Vagina (tissue), 2 donors: ENCODE results near the gene CDH15. TPM values are rescaled to one million over a fixed set of nuclear protein-coding genes. Genes with fewer than 3 reads are reported as not detected.

ENCODE experiments used
- DNase-seq, 2 donors: peaks; one replicate each; pipeline ENCODE4 v3.0.0-alpha.2; 2017; ENCODE audit errors: extremely low spot score in 2 of 2
- H3K27ac ChIP-seq: fragments of 200-600 bp; sonication (generic); one replicate; pipeline ENCODE4 v1.5.1; 2019
- H3K27me3 ChIP-seq: fragments of 200-600 bp; sonication (generic); one replicate; pipeline ENCODE4 v1.5.1; 2019
- H3K36me3 ChIP-seq, 2 donors: fragments of 200-600 bp; sonication (generic); one replicate each; pipeline ENCODE4 v1.5.1; 2017 to 2019
- H3K4me1 ChIP-seq: fragments of 200-600 bp; sonication (generic); one replicate; pipeline ENCODE4 v1.5.1; 2019
- H3K4me3 ChIP-seq, 2 donors: fragments of 200-600 bp; sonication (generic); 1 replicate in 1 of 2; 2 replicates in 1 of 2; pipeline ENCODE4 v1.5.1; 2016 to 2019
- H3K9me3 ChIP-seq: fragments of 200-600 bp; sonication (generic); one replicate; pipeline ENCODE4 v1.5.1; 2019
- CTCF ChIP-seq, 3 experiments: fragments of 450-650 bp in 2 of 3; fragments of 200-600 bp in 1 of 3; sonication (generic) in 1 of 3; IDR thresholded peaks; one replicate each; pipeline ENCODE4 v1.5.1; 2017 to 2019; ENCODE audit warnings: antibody characterized with exemption in 3 of 3, mild to moderate bottlenecking in 2 of 3, moderate library complexity in 2 of 3
- POLR2A ChIP-seq, 2 donors: fragments of 450-650 bp; IDR thresholded peaks; one replicate each; pipeline ENCODE4 v1.6.1; 2017; ENCODE audit warnings: antibody characterized with exemption in 2 of 2, mild to moderate bottlenecking in 2 of 2, moderate library complexity in 2 of 2
- POLR2AphosphoS5 ChIP-seq, 2 donors: sonication (generic); formaldehyde crosslinking; IDR thresholded peaks; one replicate each; pipeline ENCODE4 v1.9.0; 2017; ENCODE audit warnings: antibody characterized with exemption in 2 of 2, mild to moderate bottlenecking in 2 of 2, low read depth in 1 of 2; ENCODE audit not compliant: insufficient read depth in 1 of 2
- intact Hi-C: fragments of 100-400 bp; cut with DNase I; formaldehyde crosslinking; loops from one replicate; pipeline ENCODE4 v1.15.1; 2023
- total RNA-seq: library from RNA; depleted of rRNA; stranded (reverse); fragments of >200 nt; gene quantifications from one replicate; pipeline ENCODE4 v1.2.3, GENCODE V29; 2016

Gene CDH15
- total RNA-seq, 1 donor from 2014 or later, result not detected

DNA sequence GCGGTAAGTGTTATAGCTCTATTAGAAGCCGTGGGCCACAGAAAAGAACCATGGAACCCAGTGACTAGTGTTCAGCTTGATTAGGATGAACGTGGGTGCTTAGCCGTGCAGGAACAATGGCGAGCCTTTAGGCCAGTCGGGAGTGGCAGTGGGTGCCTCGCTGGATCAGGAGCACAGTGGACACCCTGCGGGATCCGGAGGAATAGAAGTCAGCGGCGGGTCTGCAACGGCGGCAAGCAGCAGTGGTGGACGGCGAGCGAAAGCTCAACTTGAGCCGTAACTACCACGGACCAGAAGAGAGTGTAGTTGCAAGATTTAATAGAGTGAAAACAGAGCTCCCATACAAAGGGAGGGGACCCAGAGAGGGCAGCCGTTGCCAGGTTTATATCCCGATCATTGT lies 37.3 kb upstream of the CDH15 start:
- H3K4me3 ChIP-seq, result no peak overlapping the region
- DNase-seq, result no peak
- no peak for TF ChIP-seq POLR2A (IDR thresholded peaks at IDR 0.05)
- TF ChIP-seq POLR2AphosphoS5 (IDR thresholded peaks at IDR 0.05; ENCODE audit: insufficient read depth in 1 of 2, low read depth in 1 of 2), result no peak
- TF ChIP-seq CTCF (IDR thresholded peaks at IDR 0.05), result no peak
- no peaks in the 10 kb centered on the region for H3K27me3 ChIP-seq
- no peaks in the 10 kb centered on the region for H3K4me1 ChIP-seq
- peaks cover 0 to 27% of the 10 kb centered on the region in 2 donors for H3K36me3 ChIP-seq
- no peak overlapping the region for H3K27ac ChIP-seq
- no peaks in the 10 kb centered on the region for H3K9me3 ChIP-seq
- intact Hi-C loops, result no loop called here

- TF ChIP-seq POLR2AphosphoS5 (IDR thresholded peaks at IDR 0.05; ENCODE audit: insufficient read depth in 1 of 2, low read depth in 1 of 2), result no peak
- TF ChIP-seq CTCF (IDR thresholded peaks at IDR 0.05), result no peak
- no peak for TF ChIP-seq POLR2A (IDR thresholded peaks at IDR 0.05)
- Histone ChIP-seq H3K9me3 (no peaks in the 10 kb centered on the region), H3K4me3 (no peak overlapping the region), H3K27me3 (no peaks in the 10 kb centered on the region), H3K36me3 (peaks cover 0 to 30% of the 10 kb centered on the region in 2 donors), H3K4me1 (no peaks in the 10 kb centered on the region), H3K27ac (no peak overlapping the region)
- intact Hi-C loops, result no loop called here
- DNase-seq, result no peak
These were observed 36.4 kb upstream of the CDH15 start for GRCh38 chr16:89135166-89135565.

DNA sequence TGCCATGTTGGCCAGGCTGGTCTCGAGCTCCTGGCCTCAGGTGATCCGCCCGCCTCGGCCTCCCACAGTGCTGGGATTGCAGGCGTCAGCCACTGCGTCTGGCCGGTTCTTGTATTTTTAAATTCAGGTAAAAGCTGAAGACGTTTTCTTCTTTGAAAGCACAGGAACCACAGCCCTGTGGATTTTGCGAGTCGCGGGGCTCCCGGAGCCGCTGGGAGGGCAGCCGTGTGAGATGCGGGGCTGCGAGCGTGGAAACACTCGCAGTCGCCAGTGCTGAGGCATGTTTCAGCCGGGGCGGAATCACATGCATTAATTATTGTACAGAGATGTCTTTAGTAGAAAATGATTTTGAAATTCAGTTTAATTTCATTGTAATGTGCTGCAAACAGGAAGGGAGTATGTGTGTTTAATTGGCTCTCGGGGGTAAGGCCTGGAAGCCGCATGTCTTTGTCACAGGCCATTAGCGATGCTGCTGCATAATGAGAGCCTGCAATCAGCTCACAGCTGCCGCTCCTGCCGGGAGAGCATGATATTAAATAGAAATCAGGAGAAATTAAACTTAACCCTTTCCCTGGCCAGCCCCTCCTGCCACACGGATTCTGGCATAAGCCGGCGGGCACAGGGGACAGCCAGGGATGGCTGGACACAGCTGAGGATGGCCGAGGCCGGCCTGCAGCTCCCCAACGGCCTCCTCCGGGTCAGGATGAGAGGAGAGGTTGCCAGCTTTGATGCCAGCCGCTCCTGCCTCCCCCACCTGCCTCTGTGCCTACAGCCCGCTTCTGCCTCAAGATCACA lies 35.4 kb upstream of the CDH15 start:
- no peak for TF ChIP-seq POLR2A (IDR thresholded peaks at IDR 0.05)
- no peak for TF ChIP-seq CTCF (IDR thresholded peaks at IDR 0.05)
- no peak for TF ChIP-seq POLR2AphosphoS5 (IDR thresholded peaks at IDR 0.05; ENCODE audit: insufficient read depth in 1 of 2, low read depth in 1 of 2)
- no peaks in the 10 kb centered on the region for H3K9me3 ChIP-seq
- peaks cover 0 to 33% of the 10 kb centered on the region in 2 donors for H3K36me3 ChIP-seq
- H3K27me3 ChIP-seq, result no peaks in the 10 kb centered on the region
- intact Hi-C loops, result no loop called here
- H3K4me1 ChIP-seq, result no peaks in the 10 kb centered on the region
- H3K27ac ChIP-seq, result no peak overlapping the region
- no peak for DNase-seq
- no peak overlapping the region for H3K4me3 ChIP-seq

DNA sequence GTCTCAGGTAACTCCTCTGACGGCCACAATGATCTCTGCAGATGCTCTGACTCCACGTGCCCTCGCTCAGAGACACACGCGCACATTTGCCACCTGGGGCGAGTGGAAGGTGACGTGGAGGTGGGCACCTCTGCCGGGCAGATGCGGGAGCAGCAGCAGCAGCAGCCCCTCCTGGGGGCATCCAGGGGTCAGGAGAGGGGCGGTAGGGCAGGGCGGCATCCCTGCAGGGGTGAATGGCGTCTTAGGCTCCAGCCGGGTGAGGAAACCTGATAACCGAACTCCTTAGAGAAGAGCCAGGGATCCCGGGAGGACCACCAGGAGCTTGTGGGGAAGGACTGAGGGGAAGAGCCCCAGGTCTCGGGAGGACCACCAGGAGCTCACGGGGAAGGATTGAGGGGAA lies 34.6 kb upstream of the CDH15 start:
- TF ChIP-seq CTCF (IDR thresholded peaks at IDR 0.05), result no peak
- TF ChIP-seq POLR2AphosphoS5 (IDR thresholded peaks at IDR 0.05; ENCODE audit: insufficient read depth in 1 of 2, low read depth in 1 of 2), result no peak
- TF ChIP-seq POLR2A (IDR thresholded peaks at IDR 0.05), result no peak
- no peaks in the 10 kb centered on the region for H3K9me3 ChIP-seq
- intact Hi-C loops, result no loop called here

More for the DNA sequence above, 34.6 kb upstream of the CDH15 start:
- Histone ChIP-seq H3K27ac (no peak overlapping the region), H3K4me1 (no peaks in the 10 kb centered on the region), H3K27me3 (no peaks in the 10 kb centered on the region), H3K36me3 (peaks cover 0 to 38% of the 10 kb centered on the region in 2 donors), H3K4me3 (no peak overlapping the region)
- DNase-seq, result no peak
